H54 (cell line): ENCODE measurements around the gene BACH2.
A peak's percentile ranks its signal among the peaks of the same experiment; 100 is the strongest.
"Not testable (repeated sequence)": the region's sequence is repeated elsewhere in the genome, so short reads cannot be mapped to it uniquely, and the experiment has no call there.

Experiments
- DNase-seq: peaks from one replicate; pipeline ENCODE4 v3.0.0; 2011; ENCODE audit warnings: low spot score, mixed read lengths; ENCODE audit not compliant: insufficient read length
- FAIRE-seq: peaks from 3 replicates; lab custom pipeline; 2011; peaks lifted over from hg19 to GRCh38; lab: Jason Lieb, UNC
- POLR2A ChIP-seq: IDR thresholded peaks from 2 replicates; pipeline ENCODE4 v1.6.1; 2011; ENCODE audit warnings: low read depth, mild to moderate bottlenecking, low read length

The BACH2 gene

DNA sequence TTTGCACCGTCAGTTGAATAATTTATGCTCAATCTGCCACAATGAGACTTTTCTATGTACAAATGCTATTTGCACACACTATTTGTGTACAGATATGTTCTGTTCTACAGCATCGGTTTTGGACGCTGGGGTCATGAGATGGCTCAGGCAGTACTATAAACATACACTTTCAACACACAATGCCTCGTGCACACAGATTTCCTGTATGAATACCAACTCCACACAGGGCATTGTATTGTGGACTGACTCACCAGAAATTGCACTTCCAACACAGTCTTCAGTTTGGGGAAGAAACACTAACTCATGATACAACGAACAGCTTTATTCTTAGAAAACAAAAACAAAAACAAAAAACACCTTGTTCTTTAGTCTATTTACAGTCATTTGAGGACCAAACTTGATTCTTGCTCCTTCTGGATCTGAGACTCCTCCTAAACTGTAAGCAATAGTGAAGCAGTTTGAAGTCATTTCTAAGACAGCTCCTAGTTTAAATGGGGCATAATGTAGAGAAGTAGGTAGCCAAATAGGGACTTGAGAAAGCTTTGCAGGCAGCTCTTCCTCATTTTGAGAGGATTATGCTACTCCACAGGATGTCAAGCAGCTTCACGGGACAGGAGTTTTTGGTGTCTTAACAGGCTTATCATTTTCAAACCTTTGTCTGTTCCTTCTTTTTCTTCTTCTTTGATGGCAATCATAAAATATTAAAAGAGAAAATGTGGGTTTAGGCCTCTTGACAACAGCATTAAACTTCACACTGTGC lies 368.7 kb downstream of the BACH2 start:
- TF ChIP-seq POLR2A: no peak
- DNase-seq (no peak), FAIRE-seq (no peak)

DNA sequence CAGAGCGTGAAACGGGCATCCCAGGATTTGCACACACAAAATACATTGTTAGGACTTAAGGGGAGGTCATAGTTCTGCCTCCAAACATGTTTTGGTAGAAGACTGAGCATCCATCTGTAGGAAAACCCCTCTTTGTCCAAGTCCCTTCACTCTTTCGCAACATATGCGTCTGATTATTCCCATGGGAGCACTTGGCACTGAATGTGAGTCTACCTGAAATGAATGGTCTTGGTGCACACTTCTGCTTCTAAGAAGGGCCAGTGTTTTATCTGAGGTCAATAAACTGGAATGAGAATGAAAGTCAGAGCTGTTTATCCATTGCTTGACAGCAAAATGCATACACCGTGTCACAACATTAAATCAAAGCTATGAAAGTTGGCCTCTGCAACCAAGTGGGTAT lies 369.4 kb downstream of the BACH2 start:
- DNase-seq (no peak), FAIRE-seq (no peak)

DNA sequence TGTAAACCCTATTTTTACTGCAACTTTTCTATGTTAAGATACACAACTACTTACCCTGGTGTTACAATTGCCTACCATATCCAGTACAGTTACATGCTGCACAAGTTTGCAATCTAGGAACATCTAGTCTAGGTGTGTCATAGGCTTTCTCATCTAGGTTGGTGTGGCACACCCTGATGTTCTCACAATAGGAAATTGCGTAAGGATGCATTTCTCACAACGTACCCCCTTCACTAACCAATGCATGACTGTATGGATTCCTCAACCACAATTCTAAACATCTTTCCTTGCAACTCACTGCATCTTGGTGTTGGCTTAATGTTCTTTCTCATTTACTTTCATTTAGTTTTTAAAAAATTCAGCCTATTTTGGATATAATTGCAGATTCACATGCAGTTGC lies 370.8 kb downstream of the BACH2 start:
- no peak for TF ChIP-seq POLR2A
- FAIRE-seq: no peak
- DNase-seq: no peak

More for the DNA sequence above, 369.4 kb downstream of the BACH2 start:
- TF ChIP-seq POLR2A: no peak

DNA sequence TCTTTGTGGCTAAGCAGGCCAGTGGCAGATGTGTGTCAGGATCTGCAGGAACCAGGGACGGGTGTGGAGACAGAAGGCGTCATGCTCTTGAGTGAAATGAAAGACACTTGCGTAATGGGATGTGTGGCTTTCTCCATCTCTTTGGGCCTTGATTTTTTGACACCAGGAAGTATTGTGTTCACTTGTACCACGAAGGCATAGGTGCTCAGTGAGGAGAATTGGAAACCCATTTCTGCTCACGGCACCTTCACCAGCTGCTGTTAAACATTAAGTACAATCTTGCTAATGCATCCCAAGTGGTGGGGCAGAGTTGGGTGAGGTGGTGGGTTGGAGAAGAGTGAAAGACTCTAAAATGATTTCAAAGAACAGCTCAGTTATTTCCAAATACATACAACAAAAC lies 372.4 kb downstream of the BACH2 start:
- TF ChIP-seq POLR2A: no peak
- FAIRE-seq (no peak), DNase-seq (no peak)

DNA sequence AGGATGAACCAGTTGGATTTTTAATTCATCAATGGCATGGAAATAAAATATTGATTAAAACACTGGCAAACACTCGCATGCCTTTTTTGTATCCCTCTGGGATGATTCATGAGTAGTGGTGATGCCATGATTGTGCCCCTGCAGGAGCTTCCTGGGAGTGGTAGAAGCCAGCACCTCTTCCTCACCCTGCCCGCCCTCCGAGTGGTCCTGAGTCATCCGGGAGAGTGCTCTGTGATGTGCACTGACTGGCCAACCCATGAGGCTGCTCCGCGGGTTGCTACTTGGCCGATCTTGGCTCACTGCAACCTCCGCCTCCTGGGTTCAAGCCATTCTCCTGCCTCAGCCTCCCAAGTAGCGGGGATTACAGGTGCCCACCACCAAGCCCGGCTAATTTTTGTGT lies 375.0 kb downstream of the BACH2 start:
- TF ChIP-seq POLR2A: no peak
- FAIRE-seq (no peak), DNase-seq (peak; percentile 54)

DNA sequence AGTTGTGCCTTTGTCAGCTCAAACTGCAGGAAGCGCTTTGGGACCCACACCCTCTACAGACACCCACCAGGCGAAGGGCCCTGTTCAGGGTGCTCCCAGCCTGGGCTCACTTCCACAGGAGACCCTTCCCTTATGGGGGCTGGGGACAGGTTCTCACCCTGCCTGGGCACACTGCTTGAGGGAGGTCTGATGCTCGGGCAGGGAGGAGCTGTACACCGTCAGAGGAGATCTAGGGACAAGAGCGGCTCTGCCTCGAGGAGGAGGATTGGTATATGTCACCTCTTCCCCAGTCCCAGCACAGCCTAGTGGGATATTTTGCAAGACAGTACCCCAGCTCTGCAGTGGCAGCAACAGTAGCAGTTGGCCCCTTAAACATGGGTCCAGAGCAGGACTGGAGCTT lies 375.4 kb downstream of the BACH2 start:
- no peak for FAIRE-seq
- TF ChIP-seq POLR2A: no peak
- no peak for DNase-seq

DNA sequence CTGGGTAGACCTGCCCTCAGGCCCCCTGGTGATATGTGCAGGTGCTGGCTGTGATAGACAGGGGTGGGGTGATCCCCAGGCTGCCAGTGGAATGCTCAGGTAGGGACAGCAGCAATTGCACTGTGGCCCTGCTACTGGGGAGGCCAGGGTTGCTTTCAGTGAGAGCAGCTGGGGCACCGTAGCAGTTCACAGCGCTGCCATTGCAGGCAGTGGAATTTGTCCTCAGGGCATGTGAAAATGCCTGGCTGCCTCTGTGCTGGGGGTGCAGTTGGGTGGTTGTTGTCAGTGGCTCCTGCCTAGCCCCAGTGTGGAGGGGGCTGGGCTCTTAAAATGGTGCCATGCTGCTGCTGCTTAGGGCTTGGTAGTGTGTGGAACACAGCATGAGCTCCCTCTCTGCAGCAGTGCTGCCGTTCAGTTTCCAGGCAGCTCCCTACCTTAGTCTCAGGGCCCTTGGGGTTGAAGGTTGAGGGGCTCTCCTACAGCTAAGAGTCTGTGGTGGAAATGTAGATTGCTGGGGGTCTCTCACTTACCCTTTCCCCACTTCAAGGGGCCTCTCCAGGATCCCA lies 378.8 kb downstream of the BACH2 start:
- FAIRE-seq (no peak), DNase-seq (no peak)
- no peak for TF ChIP-seq POLR2A

DNA sequence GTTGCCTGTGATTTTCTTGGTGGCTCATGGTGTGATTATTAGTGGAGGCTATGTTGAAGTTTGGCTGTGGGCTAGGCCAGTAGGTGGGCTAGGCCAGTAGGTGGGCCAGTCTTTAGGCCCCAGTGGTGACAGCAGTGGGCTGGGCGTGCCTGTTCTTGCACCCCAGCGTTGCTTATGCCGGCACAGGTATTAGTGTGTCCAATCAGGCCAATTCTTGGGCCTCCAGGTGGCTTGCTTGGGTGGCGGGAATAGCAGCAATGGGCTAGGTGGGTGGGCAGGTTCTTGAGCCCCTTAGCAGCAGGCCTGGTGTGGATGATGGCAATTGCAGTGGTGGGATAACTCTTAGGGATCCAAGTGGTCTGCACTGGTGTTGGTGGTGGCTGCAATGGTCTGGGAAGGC lies 379.4 kb downstream of the BACH2 start:
- FAIRE-seq (no peak), DNase-seq (no peak)
- no peak for TF ChIP-seq POLR2A

DNA sequence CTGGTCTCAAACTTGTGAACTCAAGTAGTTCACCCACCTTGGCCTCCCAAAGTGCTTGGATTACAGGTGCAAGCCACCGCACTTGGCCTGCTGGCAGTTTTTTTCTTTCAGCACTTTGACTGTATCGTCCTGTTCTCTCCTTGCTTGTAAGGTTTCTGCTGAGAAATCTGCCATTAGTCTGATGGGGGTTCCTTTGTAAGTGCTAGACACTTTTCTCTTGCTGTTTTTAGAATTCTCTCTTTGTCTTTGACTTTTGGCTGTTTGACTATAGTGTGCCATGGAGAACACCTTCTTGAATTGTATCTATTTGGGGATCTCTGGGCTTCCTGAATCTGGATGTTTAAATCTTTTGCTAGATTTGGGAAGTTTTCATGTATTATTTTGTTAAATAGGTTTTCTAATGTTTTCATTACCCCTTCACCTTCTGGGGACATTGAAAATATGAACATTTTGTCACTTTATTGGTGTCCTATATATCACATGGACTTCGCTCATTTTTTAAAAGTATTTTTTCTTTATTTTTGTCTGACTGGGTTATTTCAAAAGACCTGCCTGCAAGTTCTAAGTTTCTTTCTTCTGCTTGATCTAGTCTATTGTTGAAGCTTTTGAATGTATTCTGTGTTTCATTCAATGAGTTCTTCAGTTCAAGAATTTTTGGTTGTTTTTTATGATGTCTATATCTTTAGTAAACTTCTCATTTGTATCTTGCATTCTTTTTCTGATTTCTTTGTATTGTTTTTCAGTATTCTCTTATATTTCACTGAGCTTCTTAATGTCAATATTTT lies 380.3 kb downstream of the BACH2 start:
- DNase-seq (no peak), FAIRE-seq (no peak)
- no peak for TF ChIP-seq POLR2A

DNA sequence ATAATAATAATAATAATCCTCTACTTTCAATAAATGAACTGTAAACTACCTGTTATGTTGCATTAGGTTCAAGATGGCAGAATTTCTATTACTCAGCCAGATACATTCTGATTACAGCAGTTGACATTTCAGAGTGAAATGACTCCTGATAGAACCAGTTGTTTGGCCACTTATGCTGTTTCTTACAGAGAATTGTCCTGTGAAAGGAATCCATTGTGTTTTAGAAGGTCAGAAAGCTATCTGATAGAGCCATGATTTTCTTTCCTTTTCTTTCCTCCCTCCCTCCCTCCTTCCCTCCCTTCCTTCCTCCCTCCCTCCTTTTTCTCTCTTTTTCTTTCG lies 385.8 kb downstream of the BACH2 start:
- TF ChIP-seq POLR2A: no peak
- FAIRE-seq: no peak

DNA sequence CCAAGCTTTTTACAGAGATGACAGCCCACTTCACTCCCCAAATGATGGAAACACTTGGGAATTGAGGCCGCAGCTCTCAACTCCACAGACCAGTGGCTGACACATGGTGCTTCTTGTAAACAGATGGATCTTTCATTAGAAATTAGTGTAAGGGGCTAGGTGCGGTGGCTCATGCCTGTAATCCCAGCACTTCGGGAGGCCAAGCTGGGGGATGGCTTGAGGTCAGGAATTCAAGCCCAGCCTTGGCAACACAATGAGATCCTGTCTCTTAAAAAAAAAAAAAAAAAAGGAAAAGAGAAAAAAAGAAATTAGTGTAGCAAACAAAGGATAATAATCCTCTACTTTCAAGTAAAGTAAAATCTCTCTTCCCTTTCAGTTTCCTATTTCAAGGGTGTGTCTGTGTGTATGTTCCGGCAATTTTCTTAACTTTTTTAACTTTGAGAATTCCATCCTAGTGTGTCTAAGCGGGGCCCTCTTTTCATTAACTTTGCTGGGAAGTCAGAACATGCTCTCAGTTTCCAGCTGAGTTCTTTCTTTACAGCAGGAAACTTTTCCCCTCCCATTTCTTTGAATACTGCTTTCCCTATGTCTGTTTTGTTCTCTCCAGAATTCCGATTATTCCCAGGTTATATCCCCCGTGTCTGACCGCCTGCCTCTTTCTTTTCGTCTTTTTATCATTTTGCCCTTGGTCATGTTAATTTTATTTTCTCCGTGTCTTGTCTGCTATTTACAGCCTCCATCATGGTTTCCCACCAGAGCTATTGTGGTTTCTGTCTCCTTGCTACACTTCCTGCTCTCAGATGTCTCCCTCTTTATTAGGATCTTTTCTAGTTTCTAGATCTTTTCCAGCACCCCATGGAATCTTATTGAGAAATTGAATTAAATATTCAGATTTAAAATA lies 386.4 kb downstream of the BACH2 start:
- peak; percentile 65 for FAIRE-seq
- DNase-seq: not testable (repeated sequence)

More for the DNA sequence above, 385.8 kb downstream of the BACH2 start:
- DNase-seq: no peak

DNA sequence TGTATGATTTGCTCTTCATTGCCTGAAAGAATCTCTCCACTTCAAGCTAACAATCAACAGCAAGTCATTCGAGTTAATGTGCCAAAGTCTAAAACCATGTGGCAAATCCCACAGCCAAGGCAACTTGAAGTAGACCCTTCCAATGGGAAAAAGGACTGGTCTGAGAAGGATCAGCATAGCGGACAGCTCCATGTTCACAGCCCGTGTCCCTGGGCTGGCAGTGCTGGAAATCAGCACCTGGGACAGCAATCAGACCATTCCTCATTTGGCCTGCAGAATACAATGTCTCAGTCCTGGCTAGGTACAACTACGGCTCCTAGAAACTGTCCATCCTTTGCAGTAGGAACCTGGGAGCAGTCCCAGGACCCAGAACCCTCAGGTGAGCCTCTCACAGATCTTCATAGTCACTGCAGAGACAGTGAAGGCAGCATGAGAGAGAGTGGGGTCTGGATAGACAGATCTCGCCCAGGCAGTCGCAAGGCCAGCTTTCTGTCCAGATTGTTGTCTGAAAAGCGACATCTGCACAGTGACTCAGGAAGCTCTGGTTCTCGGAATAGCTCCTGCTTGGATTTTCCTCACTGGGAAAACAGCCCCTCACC lies 401.3 kb downstream of the BACH2 start:
- DNase-seq (peak; percentile 13), FAIRE-seq (no peak)
- no peak for TF ChIP-seq POLR2A

DNA sequence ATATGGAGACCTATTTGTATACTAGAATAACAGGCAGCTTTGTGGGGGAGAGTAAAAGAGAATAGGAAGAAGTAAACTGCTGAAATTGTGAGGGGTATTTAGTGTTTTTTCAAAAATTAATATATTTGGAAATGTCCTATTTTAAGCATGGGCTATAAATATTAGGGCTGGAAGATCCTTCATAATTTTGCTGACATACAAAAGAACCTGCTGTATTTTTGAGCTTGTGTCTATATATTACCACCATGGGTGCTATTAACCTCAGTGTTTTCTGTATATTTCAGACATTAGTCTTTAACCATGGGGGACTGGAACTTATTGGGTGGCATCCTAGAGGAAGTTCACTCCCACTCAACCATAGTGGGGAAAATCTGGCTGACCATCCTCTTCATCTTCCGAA lies 402.5 kb downstream of the BACH2 start, which contains the start of gene GJA10:
TSS of gene GJA10 (plus strand) at position 301 of the 400 bp plus-strand sequence. CDS start at position 301, 0 bp downstream.
- TF ChIP-seq POLR2A: no peak
- FAIRE-seq: no peak
- no peak for DNase-seq

DNA sequence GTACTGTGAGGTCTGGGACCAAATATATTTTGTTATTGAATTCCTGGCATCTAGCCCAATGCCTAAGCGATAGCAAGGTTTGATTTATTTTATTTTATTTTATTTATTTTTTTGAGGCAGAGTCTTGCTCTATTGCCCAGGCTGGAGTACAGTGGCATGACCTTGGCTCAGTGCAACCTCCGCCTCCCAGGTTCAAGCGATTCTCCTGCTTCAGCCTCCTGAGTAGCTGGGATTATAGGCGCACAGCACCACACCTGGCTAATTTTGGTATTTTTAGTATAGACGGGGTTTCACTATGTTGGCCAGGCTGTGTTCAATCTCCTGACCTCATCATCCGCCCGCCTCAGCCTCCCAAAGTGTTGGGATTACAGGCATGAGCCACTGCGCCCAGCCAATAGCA lies 404.1 kb downstream of the BACH2 start:
- DNase-seq, FAIRE-seq: not testable (repeated sequence)

DNA sequence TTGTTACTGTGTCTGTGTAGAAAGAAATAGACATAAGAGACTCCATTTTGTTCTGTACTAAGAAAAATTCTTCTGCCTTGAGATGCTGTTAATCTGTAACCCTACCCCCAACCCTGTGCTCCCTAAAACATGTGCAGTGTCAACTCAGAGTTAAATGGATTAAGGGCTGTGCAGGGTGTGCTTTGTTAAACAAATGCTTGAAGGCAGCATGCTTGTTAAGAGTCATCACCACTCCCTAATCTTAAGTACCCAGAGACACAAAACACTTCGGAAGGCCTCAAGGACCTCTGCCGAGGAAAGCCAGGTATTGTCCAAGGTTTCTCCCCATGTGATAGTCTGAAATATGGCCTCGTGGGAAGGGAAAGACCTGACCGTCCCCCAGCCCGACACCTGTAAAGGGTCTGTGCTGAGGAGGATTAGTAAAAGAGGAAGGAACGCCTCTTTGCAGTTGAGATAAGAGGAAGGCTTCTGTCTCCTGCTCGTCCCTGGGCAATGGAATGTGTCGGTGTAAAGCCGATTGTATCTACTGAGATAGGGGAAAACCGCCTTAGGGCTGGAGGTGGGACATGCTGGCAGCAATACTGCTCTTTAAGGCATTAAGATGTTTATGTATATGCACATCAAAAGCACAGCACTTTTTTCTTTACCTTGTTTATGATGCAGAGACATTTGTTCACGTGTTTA lies 405.7 kb downstream of the BACH2 start:
- not testable (repeated sequence) for FAIRE-seq, DNase-seq
